IPS DF 4.7 (cell line): ENCODE data around the gene TIGD3.

Source experiments
- DNase-seq: peaks from one replicate; pipeline ENCODE4 v3.0.0-alpha.2; 2013; ENCODE audit warnings: low spot score; ENCODE audit errors: extremely low read depth

Gene TIGD3

DNA sequence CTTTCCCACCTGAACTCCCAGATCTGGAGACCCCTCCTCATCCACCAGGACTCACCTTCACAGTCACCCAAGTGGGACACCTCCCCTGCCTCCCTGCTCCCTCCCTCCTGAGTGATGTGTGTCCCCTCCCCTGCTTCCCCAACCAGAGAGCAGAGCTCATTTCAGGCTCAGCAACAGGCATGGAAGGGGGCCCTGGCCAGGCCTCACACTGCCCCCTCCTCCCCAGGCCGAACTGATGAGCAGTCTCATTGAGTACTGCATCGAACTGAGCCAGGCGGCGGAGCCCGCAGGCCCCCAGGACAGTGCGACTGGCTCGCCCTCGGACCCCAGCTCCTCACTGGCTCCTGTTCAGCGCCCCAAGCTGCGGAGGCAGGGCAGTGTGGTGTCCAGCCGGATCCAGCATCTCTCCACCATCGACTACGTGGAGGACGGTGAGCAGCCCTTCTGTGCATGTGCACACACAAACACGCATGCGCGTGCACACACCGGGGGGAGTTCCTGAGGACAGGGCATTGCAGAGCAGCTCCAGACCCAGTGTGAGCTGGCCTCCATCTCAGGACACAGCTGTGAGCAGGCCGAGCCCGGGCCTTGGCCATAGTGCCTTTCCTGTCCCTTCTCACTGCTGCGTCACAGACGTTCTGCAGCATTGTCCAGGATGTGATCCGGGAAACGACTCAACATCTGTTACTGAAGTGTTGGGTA is 50.2 kb downstream of the TIGD3 start:
- no peak for DNase-seq
